ENCODE results near the gene EPG5.

The EPG5 gene

DNA sequence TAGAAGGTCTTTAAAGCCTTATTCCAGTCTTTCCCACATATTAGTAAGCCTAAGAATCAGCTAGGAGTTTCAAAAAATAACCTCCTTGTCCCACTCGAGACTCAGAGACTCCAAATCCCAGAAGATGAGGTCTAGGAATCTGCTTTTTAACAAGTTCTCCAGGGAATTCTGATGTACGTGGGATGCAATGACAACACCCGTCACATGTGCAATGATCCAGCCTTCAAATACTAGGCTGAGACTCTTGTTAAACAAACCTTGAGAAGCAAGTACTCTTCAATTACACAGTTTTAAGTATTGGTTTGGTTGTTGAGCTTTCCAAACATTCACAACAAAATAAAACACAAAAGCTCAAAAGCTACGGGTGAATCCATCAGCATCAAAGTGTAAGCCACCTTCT is 53.9 kb downstream of the EPG5 start:
- no peak for DNase-seq (ENCODE audit: low spot score)

- DNase-seq (ENCODE audit: low spot score) = no peak
Measured at GRCh38 chr18:45910405-45911023, 56.6 kb downstream of the EPG5 start.

- DNase-seq (ENCODE audit: low spot score) = no peak
Measured at GRCh38 chr18:45901654-45902210, 65.4 kb downstream of the EPG5 start.

DNA sequence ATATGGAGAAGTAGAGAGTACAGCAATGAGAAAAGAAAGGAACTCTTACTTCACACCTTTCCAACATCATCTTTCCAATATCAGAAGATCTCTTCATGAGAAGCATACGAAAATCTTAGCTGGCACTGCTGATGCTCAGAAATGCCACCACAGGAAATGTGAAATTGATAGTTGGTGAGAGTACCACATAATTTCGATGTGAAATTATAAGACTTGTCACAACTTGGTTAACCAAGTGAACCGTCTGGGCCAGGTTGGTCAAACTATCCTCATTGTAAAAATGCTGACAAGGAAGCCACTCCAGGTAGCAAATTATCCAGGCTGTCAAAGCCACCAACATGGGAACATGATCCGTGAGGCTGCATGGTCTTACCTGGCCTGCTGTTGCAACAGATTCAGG is 66.5 kb downstream of the EPG5 start:
- no peak for DNase-seq (ENCODE audit: low spot score)

DNA sequence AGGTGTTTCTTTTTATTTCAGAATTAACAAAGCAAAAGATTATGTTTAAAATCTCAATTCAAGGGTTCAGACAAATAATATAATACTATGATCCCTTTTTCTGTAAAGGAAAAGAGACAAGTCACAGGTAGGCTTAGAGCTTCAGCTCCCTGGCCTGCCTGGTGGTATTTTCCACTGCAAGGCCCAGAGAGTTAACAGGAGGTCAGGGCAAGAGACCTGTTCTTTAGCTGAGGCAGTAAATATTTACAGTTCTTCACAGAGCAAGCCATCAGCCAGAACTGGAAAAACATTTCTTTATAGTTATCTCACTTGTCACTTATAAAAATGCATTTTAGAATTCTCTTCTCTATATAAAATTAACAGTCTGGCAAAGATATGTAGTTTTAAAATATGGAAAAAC is 70.1 kb downstream of the EPG5 start:
- no peak for DNase-seq (ENCODE audit: low spot score)

DNA sequence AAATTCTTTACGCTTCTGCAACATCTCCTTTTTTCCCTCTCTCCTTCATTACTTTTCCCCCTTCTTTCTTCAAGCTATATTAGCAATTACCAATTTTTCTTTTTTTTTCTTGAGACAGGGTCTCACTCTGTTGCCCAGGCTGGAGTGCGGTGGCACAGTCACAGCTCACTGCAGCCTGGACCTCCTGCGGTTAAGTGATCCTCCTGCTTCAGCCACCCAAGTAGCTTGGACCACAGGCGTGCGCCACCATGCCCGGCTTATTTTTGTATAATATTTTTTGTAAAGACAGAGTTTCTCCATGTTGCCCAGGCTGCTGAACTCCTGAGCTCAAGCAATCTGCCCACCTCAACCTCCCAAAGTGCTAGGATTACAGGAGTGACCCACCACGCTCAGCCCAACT is 70.7 kb downstream of the EPG5 start:
- DNase-seq (ENCODE audit: low spot score) = no peak

- DNase-seq (ENCODE audit: low spot score) = no peak
Measured at GRCh38 chr18:45895339-45895738, 71.8 kb downstream of the EPG5 start.

- DNase-seq (ENCODE audit: low spot score) = no peak
Measured at GRCh38 chr18:45894818-45895217, 72.3 kb downstream of the EPG5 start.

DNA sequence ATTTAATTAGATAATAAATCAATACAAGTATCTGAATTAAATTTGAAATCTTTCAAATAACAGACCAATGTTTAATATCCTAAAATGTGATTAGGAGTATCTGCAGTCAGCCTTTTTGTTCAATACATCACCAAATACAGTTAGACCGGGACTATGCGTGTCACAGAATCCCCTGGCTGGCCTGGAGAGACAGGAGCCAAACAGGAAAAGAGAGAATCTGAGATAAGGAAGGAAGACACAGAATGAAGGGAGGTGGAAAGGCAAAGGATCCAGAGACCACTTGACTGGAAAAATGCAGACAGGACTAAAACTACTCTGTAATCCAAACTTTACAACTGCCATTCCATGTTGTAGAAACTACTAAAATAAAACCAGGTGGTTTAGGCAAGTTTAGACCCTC is 75.3 kb downstream of the EPG5 start:
- no peak for DNase-seq (ENCODE audit: low spot score)

- DNase-seq (ENCODE audit: low spot score) = no peak
Measured at GRCh38 chr18:45890606-45891005, 76.5 kb downstream of the EPG5 start.

- no peak for DNase-seq (ENCODE audit: low spot score)
Measured at GRCh38 chr18:45889419-45890064, 77.6 kb downstream of the EPG5 start.

GRCh38 chr18:45887585-45887984 is 79.5 kb downstream of the EPG5 start:
- DNase-seq (ENCODE audit: low spot score) = no peak

GRCh38 chr18:45880876-45881558 is 86.1 kb downstream of the EPG5 start:
- DNase-seq (ENCODE audit: low spot score) = no peak

DNA sequence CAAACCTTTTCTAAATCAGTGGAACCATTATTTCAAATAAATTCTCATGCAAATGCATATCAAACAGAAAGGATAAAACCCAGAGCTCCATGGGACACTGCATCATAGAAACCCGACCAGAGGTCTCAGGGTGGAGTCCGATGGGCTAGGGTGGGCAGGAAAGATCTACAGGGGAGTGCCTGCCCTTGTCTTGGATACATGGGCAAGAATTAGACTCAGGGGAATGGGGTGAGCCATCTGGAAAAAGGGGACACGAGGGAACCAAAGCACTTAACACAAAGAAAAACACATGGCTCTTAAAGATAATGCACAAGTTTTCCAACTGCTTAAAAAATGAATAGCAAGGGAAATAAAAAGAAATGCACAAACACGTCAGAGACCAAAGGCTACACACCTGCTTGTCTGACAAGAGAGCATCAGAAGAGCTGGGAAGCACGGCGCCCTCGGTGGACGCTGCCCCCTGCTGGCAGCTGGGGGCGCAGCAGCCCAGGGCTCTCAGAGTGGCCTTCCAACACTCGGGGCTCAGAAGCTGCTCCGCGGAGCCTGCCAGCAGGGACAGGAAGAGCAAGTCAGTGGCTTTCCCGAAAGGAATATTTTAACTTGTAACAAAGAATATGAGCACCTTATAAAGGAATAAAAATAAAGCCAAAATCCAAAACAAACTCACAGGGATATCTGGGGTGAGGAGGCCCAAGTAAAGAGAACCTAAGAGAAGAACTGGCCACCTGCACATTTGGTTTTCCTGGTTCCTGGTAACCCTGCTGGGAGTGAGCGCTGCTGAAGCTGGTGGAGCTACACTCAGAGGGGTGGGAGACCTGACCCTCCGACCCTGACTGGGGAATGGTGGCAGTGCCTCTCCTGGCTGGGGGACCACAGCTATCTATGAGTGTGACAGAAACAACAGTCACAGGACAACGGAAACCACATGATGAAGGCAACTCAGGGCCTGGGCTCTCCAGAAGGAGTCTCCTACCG is 87.2 kb downstream of the EPG5 start:
- DNase-seq (ENCODE audit: low spot score) = peak; percentile 71

GRCh38 chr18:45877403-45877802 is 89.7 kb downstream of the EPG5 start:
- DNase-seq (ENCODE audit: low spot score) = no peak

- no peak for DNase-seq (ENCODE audit: low spot score)
Measured at GRCh38 chr18:45876161-45876560, 91.0 kb downstream of the EPG5 start.

- no peak for DNase-seq (ENCODE audit: low spot score)
Measured at GRCh38 chr18:45874491-45875184, 92.5 kb downstream of the EPG5 start.

GRCh38 chr18:45871431-45872084 is 95.6 kb downstream of the EPG5 start:
- no peak for DNase-seq (ENCODE audit: low spot score)

DNA sequence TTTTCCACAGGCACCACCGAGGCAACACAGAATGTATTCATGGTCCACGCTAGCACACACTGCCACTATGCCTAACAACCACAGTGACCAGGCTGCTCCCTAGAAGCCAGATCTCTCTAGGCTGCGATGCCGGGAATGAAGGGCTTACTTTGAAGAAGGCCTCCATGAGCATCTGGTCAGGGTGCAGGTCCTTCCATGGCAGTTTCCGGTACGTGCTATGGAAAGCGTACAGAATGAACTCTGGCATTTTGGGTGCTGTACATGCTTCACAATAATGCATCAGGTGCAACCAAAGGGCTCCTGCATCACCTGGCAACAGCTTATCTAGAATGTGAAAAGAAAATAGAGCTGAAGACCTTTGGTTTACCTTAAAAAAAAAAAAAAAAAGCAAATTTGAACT is 96.7 kb downstream of the EPG5 start:
- no peak for DNase-seq (ENCODE audit: low spot score)

- DNase-seq (ENCODE audit: low spot score) = no peak
Measured at GRCh38 chr18:45865466-45865865, 101.7 kb downstream of the EPG5 start.

GRCh38 chr18:45864081-45864480 is 103.0 kb downstream of the EPG5 start:
- no peak for DNase-seq (ENCODE audit: low spot score)

Data from left forelimb (tissue), 1 donor.